HG03439 (cell line): ENCODE data around the gene PSMD6.

Experiments
- ATAC-seq: cut with Tn5 transposase; IDR thresholded peaks from one replicate; pipeline ENCODE4 v1.9.1; 2021; ENCODE audit warnings: mild to moderate bottlenecking, moderate library complexity; ENCODE audit not compliant: unreplicated experiment

The PSMD6 gene

DNA sequence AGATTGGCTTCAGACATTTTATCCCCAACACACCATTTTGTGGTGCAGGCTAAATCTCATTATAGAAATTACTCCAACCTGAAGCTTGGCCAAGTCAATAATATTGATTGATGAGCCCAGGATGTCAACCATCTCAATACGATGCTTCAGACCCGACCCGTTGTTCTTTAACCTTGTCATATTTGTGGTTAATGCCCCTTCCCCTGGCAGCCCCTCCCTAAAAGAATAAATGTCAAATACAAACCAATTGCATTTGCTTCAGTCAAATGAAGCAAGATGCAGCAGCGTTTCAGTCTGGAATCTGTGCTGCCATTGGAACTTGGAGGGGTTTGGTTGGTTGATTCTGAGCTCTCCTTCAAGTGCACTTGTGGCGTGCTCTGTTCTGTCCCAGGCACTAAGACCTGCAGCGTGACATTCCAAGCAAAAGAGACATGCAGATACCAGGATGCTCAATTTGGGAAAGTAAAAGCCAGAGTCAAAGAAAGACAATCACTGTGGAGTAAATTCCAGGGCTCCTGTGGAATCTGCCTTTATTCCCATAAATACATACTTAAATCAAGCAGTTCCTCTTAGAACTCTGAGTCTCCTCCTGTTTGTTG is 23.8 kb upstream of the PSMD6 start:
- no peak for ATAC-seq

DNA sequence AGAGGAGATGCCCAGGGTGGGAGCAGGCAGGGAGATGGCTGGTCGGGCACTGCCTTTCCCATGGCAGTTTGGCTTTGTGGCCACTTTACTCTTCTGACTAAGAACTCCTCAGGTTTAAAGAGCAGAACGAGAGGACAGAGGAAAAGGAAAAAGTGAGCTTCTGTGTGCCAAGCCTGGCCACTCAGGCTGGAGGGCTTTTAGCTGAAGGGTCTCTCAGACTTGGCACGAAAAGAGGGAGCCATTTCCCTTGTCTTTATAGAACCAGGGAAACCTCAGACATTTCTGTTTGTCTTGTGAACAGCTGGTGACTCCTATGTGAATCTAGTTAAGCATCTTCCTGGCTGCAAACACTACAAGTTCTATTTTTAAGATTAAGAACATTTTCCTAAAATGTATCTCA is 23.3 kb upstream of the PSMD6 start:
- ATAC-seq: no peak

DNA sequence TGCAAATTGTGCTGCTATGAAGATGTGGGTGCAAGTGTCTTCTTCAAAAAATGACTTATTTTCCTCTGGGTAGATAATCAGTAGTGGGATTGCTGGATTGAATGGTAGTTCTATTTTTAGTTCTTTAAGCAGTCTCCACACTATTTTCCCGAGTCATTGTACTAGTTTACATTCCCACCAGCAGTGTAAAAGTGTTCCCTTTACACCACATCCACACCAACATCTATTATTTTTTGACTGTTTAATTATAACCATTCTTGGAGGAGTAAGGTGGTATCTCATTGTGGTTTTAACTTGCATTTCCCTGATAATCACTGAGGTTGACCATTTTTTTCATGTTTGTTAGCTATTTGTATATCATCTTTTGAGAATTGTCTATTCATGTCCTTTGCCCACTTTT is 19.7 kb upstream of the PSMD6 start:
- no peak for ATAC-seq

- ATAC-seq: no peak
Measured at GRCh38 chr3:64039981-64040733, 16.9 kb upstream of the PSMD6 start.

GRCh38 chr3:64039332-64039731 is 16.0 kb upstream of the PSMD6 start:
- no peak for ATAC-seq

- ATAC-seq: no peak
Measured at GRCh38 chr3:64038253-64038767, 15.0 kb upstream of the PSMD6 start.

DNA sequence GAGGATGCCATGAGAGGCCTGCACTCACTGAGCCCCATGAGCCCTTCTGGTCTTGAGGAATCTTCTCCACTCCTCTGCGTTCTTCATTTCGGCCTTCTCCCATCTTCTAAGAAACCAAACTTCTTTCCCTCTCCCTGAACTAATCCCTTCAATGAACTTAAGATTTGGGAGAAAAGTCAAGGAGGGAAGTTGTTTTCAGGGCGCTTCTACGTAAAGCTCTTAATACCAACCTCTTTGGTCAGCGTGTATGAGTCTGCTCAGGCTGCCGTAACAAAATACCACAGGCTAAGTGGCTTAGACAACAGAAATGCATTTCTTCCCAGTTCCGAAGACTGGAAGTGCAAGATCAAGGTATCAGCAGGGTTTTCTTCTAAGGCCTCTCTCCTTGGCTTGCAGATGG is 13.8 kb upstream of the PSMD6 start:
- no peak for ATAC-seq

- no peak for ATAC-seq
Measured at GRCh38 chr3:64033069-64033468, 9.8 kb upstream of the PSMD6 start.

DNA sequence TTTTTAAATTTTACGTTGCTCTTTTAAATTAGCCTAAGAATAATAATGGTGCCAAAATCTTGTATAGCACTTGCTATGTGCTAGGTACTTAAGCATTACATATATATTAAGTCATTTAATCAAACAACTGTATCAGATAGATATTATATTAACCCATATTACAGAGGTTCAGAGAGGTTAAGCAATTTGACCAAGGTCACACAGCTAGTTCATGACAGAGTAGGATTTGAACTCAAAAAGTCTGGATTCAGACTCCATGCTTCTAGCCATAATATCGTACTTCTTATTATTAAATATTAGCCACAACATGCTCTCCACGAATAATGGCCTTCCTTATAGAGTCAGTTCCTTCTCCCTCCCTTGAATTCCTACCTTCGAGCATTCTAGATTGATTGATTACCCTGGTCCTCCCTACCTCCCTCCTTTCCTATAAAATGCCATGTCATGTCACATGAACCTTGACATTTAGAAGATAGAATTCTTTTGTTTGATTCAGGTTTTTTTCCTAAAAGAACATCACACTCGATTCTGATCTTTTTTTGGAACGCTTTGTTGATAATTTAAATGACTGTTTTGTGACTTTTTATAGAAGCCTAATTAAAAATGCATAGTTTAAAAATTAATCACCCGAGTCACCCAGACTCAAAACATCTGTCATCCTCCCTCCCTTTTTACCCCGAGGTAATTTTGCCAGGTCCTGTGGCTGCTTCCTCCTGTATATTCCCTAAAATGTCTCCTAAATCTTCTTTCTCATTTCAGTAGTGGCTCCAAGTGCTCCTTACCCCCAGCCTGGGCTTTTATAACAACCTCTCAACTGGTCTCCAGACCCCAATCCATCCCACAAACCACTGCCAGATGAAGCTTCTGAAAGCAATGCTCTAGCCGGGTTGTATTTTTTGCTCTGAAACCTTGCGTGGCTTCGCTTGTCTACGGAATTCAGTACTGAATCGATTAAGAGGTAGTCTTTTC is 8.5 kb upstream of the PSMD6 start:
- ATAC-seq: no peak

DNA sequence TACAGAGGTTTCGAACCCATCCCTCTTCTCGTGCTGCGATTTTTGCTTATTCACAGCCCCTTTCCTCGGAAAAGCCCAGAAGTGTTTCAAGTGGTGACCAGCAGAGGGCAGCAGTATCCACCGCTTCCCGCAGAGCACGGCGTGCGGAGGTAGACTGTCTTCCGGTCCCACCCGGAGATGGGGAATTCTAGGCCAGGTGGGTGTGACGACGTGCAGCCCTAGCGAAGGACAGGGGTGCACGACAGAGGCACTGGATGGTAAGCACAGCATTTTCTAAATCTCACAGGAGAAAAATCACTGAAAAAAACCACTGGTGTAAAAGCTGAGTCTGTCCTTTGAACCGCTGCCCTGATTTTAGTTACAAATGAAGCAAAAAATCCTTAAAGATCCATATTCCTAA is 7.4 kb upstream of the PSMD6 start:
- ATAC-seq: peak; percentile 84

DNA sequence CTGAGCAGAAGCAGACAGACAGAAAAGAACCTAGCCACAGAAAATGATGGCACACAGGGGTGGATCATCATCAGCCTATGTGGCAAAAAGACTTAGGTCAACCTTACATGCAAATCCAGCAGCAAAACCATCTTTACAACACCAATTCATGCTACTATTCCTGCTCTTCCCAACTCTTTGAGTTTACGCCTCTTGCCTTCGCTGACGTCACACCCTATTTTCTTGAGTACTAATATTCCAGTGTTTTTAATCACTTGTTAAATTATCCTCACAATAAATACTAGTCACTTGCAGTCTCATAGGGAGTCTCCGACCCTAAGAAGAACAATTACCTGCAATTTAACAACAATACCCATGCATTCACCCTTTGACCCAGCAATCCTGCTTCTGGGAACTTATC is 6.0 kb upstream of the PSMD6 start:
- no peak for ATAC-seq

DNA sequence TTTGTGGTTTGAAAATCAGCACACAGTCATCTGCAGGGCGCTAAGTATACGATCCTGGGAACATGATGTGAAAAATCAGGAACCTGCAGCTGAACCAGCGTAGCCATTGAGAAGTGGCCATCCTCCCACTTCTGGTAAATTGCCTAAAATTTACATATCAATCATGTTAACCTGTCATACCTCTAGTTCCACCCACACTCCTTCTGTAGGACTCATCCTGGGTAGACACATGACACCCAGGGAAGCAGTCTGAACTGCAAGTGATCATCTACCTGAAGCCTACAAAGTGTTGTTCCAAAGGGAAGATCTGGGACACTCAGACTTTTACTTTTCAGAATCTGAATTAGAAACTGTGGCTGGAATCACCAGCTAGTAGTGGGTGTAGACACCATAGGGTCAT is 5.5 kb upstream of the PSMD6 start:
- no peak for ATAC-seq

GRCh38 chr3:64027658-64028057 is 4.4 kb upstream of the PSMD6 start:
- ATAC-seq: no peak

GRCh38 chr3:64026346-64026745 is 3.1 kb upstream of the PSMD6 start:
- no peak for ATAC-seq

- ATAC-seq: no peak
Measured at GRCh38 chr3:64023861-64024223, 548 bp upstream of the PSMD6 start.

DNA sequence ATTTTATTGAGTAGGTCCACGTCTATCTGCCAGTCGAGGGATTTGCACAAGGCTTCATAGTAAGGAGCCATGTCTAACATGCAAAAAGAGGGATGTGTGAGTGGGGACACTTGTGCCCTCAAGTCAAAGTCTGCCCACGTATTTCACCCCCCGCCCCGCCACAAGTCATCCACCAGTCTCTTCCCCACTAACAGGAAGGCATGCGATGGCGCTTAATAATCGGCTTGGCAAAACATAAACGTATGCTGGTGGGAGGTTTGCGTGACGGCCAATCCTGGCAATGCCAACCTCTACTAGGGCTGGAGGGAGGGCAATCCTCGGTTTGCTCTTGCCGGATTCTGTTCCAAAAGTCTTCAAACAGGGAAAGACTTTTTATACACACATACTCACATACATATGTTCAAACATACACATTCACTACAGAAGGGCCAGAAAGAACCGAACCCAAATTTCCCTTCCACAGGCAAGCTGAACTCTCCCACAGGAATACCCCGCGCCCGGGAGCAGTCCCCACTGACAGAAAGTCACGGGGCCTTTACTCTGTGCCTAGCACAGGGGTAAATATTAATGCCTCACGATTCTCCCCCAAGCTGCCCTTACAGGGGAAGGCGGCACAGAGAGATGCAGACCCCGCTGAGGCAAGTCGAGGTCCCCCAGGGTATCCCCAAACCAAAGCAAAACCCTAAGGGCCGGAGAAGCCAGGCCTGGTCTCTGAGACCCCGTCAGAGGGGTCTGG is 675 bp downstream of the PSMD6 start:
- ATAC-seq: peak; percentile 2

DNA sequence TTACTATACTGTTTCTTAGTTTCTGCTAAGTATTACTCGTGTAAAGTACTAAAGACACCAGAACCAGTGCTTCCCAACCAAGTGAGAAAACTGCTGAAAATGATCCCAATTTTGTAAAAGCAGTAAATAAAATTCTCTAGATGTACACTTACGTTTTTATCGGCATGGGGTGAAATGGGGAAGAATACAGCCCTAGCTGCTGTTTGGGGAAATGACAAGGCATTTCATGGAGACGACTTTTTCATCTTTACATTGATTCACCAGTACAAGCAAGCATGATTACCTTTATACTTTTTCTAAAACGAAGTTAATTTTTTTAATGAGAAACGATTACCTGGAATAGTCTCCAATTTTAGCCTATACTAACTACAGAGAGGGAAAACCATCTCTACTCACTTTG is 1.4 kb downstream of the PSMD6 start:
- ATAC-seq: no peak

DNA sequence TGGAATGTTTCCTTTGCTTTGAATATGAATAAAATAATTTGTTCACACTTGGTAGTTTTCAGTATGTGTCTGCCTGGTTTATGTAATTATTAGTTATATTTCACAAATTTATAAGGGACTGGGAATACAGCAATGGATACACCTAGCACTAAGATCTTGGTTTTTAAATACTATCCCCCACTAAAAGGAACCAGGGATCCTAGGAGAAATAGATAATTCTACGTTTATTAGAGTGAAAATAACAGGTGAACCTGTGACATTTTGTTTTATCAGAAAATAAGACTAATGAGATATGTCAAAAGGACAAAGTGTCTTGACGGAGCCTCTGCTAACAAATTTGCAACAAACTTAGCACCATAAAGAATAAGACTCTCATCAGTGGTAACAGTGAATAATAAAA is 3.4 kb downstream of the PSMD6 start:
- no peak for ATAC-seq

- ATAC-seq: no peak
Measured at GRCh38 chr3:64019271-64019670, 4.0 kb downstream of the PSMD6 start.

DNA sequence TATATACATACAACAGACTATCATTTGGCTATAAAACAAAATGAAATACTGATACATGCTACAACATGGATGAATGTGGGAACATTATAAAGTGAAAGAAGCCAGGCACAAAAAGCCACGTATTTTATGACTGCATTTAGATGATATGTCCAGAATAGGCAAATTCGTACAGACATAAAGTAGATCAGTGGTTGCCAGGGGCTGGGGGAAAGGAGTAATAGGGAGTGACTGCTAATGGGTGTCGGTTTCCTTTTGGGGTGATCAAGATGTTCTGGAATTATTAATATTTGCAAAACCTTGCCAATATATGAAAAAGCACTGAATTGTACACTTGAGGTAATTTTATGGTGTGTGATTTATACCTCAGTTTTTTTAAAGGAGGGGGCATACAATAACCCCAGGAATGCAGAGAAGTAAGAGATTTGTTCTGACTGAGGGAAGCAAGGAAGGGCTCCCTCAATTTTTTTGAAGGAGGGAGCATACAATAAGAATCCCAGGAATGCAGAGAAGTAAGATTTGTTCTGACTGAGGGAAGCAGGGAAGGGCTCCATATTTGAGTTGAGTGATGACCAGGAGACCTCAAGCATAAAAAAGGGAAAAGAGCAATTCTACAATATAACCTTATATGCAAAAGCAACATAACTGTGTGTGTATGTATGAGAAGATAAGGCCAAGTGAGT is 6.2 kb downstream of the PSMD6 start:
- ATAC-seq: no peak
